HG02610 (cell line): ENCODE measurements around the gene NTHL1.
A peak's percentile ranks its signal among the peaks of the same experiment; 100 is the strongest.
"Not testable (repeated sequence)": the region's sequence is repeated elsewhere in the genome, so short reads cannot be mapped to it uniquely, and the experiment has no call there.

Experiments
- ATAC-seq: cut with Tn5 transposase; IDR thresholded peaks from one replicate; pipeline ENCODE4 v1.9.1; 2021; ENCODE audit warnings: mild to moderate bottlenecking, moderate library complexity; ENCODE audit not compliant: unreplicated experiment

The NTHL1 gene

DNA sequence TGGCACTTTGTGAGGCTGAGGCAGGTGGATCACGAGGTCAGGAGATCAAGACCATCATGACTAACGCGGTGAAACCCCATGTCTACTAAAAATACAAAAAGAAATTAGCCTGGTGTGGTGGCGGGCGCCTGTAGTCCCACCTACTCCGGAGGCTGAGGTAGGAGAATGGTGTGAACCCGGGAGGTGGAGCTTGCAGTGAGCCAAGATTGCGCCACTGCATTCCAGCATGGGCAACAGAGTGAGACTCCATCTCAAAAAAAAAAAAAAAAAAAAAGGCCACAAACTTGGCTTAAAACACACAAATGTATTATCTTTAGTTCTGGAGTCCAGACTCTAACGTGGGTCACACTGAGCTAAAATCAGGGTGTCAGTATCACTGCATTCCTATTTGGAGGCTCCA lies 35.9 kb downstream of the NTHL1 start:
- ATAC-seq, result not testable (repeated sequence)

- ATAC-seq, result peak; percentile 78
Measured at GRCh38 chr16:2009791-2010510, 37.7 kb downstream of the NTHL1 start, which contains the start of gene ZNF598. ZNF598 (minus strand) TSS chr16:2009821.

DNA sequence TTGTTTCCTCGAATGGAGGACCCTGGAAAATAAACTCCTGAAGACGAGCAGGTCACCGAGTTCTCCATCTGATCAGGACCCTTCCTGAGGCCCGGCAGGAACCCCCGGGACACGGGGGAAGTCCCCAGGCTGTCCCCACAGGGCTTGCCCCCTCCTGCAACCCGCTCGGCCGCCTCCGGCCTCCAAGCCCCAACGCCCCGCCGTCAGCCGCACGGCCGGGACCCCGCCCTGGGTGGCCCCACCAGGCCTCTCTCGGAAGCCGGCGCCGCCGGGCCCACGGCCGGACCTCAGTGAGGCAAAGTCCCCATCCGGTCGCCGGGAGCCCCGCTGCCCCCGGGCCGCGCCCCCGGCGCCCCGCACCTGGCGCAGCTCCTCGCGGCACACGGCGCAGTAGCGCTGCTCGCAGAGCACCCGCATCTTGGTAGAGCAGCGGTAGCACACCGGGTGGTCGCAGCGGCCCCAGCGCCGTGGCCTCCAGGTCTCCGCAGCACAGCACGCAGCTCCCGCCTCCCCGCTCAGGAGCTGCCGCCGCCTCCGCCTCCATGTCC lies 38.4 kb downstream of the NTHL1 start:
- peak; percentile 23 for ATAC-seq

GRCh38 chr16:2008631-2009163 lies 38.9 kb downstream of the NTHL1 start:
- no peak for ATAC-seq

- ATAC-seq, result no peak
Measured at GRCh38 chr16:2008009-2008526, 39.6 kb downstream of the NTHL1 start.

GRCh38 chr16:2007081-2007836 lies 40.4 kb downstream of the NTHL1 start:
- ATAC-seq, result no peak

- no peak for ATAC-seq
Measured at GRCh38 chr16:2006317-2006716, 41.3 kb downstream of the NTHL1 start.

DNA sequence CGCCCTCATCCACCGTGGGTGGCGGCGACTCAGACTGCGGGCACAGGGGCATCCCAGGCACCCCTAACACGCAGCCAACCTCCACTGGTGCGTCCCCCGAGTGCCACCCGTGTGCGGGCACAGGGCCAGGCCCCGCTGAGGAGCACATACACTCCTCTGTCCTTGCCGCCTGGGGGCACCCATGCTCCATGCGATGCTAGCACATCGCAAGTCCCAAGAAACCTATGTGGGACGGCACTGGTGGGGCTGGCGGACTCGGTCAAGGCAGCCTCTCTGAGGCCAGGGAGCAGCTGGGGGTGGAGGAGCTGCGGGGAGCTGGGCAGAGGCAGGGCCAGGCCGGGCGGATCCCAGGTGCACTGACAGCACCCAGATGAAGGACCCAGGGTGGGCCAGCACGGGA lies 42.0 kb downstream of the NTHL1 start:
- no peak for ATAC-seq

GRCh38 chr16:2004795-2005517 lies 42.7 kb downstream of the NTHL1 start:
- no peak for ATAC-seq

GRCh38 chr16:2003827-2004641 lies 43.6 kb downstream of the NTHL1 start:
- ATAC-seq, result no peak

GRCh38 chr16:2003231-2003826 lies 44.3 kb downstream of the NTHL1 start:
- ATAC-seq, result no peak

DNA sequence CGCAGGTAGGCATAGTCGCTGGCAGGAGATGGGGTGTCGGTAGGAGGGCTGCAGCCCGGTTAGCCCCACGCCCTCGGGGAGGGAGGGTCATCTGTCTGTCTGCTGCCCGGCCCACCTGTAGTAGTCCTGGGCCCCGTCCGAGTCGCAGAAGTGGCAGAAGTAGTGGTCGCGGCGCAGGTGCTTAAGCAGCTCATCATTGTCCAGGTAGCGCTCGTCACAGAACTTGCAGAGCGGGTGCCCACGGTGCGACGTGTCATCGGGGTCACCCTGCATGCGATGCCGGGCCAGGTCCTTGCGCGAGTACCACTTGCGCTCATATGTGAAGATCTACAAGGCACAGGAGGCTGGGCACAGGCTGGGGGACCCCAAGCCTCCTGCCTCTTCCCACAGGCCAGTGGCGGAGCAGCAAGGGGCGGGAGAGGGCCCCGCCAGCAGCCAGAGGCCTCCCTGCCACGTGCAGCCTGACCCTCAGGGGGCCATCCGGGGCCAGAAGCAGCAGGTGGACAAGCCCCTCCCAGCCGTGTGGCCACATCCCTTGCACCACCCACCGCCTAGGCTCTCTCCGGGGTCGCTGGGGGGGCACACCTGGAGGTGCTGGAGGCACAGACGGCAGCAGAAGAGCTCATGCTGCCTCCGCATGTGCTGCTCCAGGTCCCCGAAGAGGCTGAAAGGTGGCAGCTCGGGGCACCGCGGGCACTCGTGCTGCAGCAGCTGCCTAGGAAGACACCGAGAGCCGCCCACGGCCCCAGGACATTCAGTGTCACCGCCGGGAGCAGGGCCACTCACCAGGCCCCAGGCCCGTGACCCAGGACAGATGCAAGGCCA lies 45.0 kb downstream of the NTHL1 start:
- ATAC-seq, result no peak

DNA sequence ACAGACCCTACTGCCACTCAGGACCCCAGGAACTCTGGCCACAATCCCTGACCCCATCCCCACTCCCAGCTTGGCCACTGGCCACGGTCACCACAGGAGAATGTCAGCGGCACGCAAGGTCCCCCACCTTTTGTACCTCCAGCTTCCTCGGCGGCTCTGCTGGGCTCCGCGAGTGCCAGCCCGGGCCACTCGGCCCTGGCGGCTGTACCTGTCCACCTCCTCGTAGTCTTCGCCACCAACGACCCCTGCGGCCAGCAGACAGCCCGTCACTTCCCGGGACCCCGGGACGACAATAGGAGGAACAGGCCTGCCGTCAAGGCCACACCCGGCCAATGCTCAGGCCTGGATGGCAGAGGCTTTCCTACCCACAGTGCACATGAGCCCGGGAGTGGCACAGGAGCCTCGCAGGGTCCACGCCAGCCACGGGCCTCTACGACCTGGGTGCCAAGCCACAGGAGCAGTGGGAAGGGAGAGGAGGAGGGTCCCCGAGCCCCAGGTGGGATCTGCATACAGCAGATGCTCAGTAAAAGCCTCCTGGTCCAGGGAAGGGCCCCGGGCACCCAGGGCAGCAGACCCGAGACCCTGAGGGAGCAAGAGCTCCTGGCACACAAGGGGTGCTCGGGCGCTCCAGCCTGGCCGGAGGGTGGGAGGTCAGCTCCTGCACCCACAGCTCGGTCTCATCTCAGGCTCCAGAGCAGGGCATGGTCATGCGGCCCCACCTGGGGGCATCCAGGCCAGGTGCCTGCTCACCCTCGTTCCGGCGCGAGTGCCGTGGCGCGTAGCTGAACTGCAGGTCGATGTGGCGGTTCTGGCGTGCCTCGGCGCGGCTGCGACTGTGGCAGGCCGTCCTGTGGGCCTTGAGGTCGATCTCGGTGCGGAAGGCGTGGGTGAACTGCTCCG lies 45.9 kb downstream of the NTHL1 start:
- no peak for ATAC-seq

- ATAC-seq, result no peak
Measured at GRCh38 chr16:2001035-2001434, 46.6 kb downstream of the NTHL1 start.

- ATAC-seq, result no peak
Measured at GRCh38 chr16:1999866-2000514, 47.6 kb downstream of the NTHL1 start.

- no peak for ATAC-seq
Measured at GRCh38 chr16:1998852-1999801, 48.5 kb downstream of the NTHL1 start.
